Heart right ventricle (tissue), 16 donors: ENCODE measurements around the gene BLTP3B. TPM values are rescaled to one million over a fixed set of nuclear protein-coding genes. Genes with fewer than 3 reads are reported as not detected.

Experiments used
- ATAC-seq, 8 donors: fragments of 200-7000 bp; cut with Tn5 transposase; one replicate each; pipeline ENCODE4 v1.9.1; 2020; ENCODE audit warnings: mild to moderate bottlenecking in 8 of 8, moderate library complexity in 8 of 8, moderate number of reproducible peaks in 1 of 8
- DNase-seq, 2 donors: peaks; one replicate each; pipeline ENCODE4 v3.0.0-alpha.2; 2020
- H3K27ac ChIP-seq, 10 donors: fragments of 200-600 bp; sonication (generic) in 2 of 10; one replicate each; pipeline versions ENCODE4 v1.5.0 to v1.8.0; 2020 to 2022; ENCODE audit warnings: mild to moderate bottlenecking in 3 of 10
- H3K27me3 ChIP-seq, 7 donors: fragments of 200-600 bp; one replicate each; pipeline ENCODE4 v1.8.0; 2021 to 2022; ENCODE audit warnings: mild to moderate bottlenecking in 2 of 7
- H3K36me3 ChIP-seq, 9 donors: fragments of 200-600 bp; sonication (generic) in 1 of 9; one replicate each; pipeline versions ENCODE4 v1.5.0 to v1.8.0; 2020 to 2022; ENCODE audit warnings: mild to moderate bottlenecking in 2 of 9
- H3K4me1 ChIP-seq, 9 donors: fragments of 200-600 bp; sonication (generic) in 1 of 9; one replicate each; pipeline versions ENCODE4 v1.5.0 to v1.8.0; 2020 to 2022; ENCODE audit warnings: mild to moderate bottlenecking in 4 of 9
- H3K4me3 ChIP-seq, 10 donors: fragments of 200-600 bp; sonication (generic) in 2 of 10; one replicate each; pipeline versions ENCODE4 v1.5.0 to v1.8.0; 2020 to 2022; ENCODE audit warnings: mild to moderate bottlenecking in 7 of 10, moderate library complexity in 2 of 10
- H3K9me3 ChIP-seq, 11 donors: fragments of 200-600 bp in 10 of 11; sonication (generic) in 2 of 11; one replicate each; pipeline versions ENCODE4 v1.5.0 to v1.8.0; 2013 to 2022; ENCODE audit warnings: mild to moderate bottlenecking in 2 of 11, control low read depth in 1 of 11, moderate library complexity in 1 of 11
- CTCF ChIP-seq, 9 donors: fragments of 200-600 bp; sonication (generic) in 2 of 9; IDR thresholded peaks; one replicate each; pipeline versions ENCODE4 v1.5.0 to v1.8.0; 2021 to 2022; ENCODE audit warnings: antibody characterized with exemption in 9 of 9, mild to moderate bottlenecking in 5 of 9, moderate library complexity in 1 of 9
- WGBS, 2 donors: extraction: QIAGEN DNeasy Blood & Tissue Kit; methylation state at CpG; one replicate each; pipeline ENCODE4 v1.1.7; 2013; ENCODE audit warnings: inconsistent platforms in 1 of 2; 5-methylcytosine and 5-hydroxymethylcytosine counted together
- intact Hi-C, 10 donors: fragments of 100-400 bp; cut with DNase I; formaldehyde crosslinking; loops; one replicate each; pipeline versions ENCODE4 v1.11.1 to v1.14.2; 2022
- polyA plus RNA-seq, 2 donors: library from polyadenylated mRNA; stranded (reverse); fragments of 200-250 nt; gene quantifications; one replicate each; pipeline ENCODE4 v1.2.3, GENCODE V29; 2013
- total RNA-seq, 10 donors: library from RNA; stranded (reverse); fragmentation: NEBNext Ultra II Directional in 3 of 10; extraction: Animal tissue kit (Norgen Biotek cat#: 25700) in 3 of 10; gene quantifications; one replicate each; pipeline versions ENCODE4 v1.2.1 to v1.2.4, GENCODE V29; 2021 to 2023
- donor health status: Arrhythmogenic right ventricular cardiomyopathy.
- donor health status: ischemic (EF 13 %, LVEDD 7.1; RV severe dilation, severe dysfunction).
- donor health status: healthy with polysubstance abuse.
- donor health status: DM: no; HTN: yes; CAD: no.
- donor health status: DM: no; HTN: no; CAD: no.
- donor health status: ischemic (EF 25% LVEDD 6.9; RV normal size, moderate dysfunction).
- donor health status: ischemic (EF 25% LVEDD 5.7; RV mildly dilated, moderate dysfunction).
- donor health status: healthy.
- donor health status: DM: yes; HTN: yes; CAD: no.
- donor health status: Ischemic cardiomyopathy.
- donor health status: ischemic (EF 35%, LVEDD 5.7; RV mildly dilated, moderate dysfunction).
- donor health status: nonischemic (EF 11% LVEDD 7.7; RV severe dilation, severe dysfunction).
- donor health status: DM: yes; HTN: yes; CAD: no.
- donor health status: PGD.
- donor health status: ischemic (EF 29% LVEDD 5.4; RV normal size, mild dysfunction).
- donor health status: nonischemic (EF 23%, LVEDD 6.1; RV moderate dilation, normal function).

BLTP3B gene
- total and polyA plus RNA-seq, 12 donors = 6.0 to 18.0 (median 14.5) TPM

- TF ChIP-seq CTCF (IDR thresholded peaks at IDR 0.05) = no peak
- Histone ChIP-seq H3K4me3 (no peak overlapping the region), H3K27ac (no peak overlapping the region), H3K27me3 (no peaks in the 10 kb centered on the region), H3K4me1 (peaks cover 0 to 12% (median 9%) of the 10 kb centered on the region in 9 donors), H3K9me3 (no peaks in the 10 kb centered on the region), H3K36me3 (no peaks in the 10 kb centered on the region)
- WGBS, 2 donors = 92 to 94% methylated on average over 3 of the region's 3 CpGs
- intact Hi-C loops = no loop called here
- DNase-seq (no peak), ATAC-seq (no peak)
Measured at GRCh38 chr12:100165356-100165755, 22.7 kb upstream of the BLTP3B start.

DNA sequence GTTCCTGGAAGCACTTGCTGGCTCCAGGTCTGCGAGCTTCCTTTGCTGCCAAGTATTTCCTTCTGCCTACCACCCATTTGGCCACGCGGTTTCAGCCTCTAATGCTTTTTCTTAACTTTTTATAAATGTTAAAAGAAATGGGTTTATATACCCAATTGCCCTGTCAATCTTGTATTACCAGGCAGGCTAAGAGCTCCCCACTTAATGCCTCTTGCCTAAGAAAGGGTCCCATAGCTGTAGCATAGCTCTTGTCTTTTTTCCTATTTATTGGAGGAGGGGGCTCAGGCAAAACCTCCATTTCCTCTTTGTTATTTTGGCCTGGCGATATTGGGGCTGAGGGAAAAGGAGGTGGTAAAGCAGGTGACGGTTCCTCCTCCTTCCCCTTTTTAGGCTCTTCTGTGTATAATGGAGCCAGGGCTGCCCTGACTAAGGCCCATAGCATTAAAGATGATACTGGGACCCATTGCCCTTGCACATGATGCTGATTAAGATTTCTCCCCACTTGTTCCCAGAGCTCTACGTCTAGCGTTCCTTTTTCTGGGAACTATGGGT, 21.6 kb upstream of the BLTP3B start:
- no peaks in the 10 kb centered on the region for H3K27me3 ChIP-seq
- WGBS, 2 donors = 50 to 53% methylated on average over 7 of the region's 7 CpGs
- no peaks in the 10 kb centered on the region for H3K36me3 ChIP-seq
- ATAC-seq = no peak
- no peak for TF ChIP-seq CTCF (IDR thresholded peaks at IDR 0.05)
- peak overlapping the region in 6 of 10 donors; percentile 30 to 43 (median 37) for H3K4me3 ChIP-seq
- H3K9me3 ChIP-seq = no peaks in the 10 kb centered on the region
- intact Hi-C loops = loop anchor here in 4 of 10 donors (5.0 kb wide), 2 partner anchors 33 to 38 kb away; partner anchors contain the start of gene ACTR6 (in 3 of the 4)
- H3K4me1 ChIP-seq = peaks cover 0 to 12% (median 9%) of the 10 kb centered on the region in 9 donors
- H3K27ac ChIP-seq = no peak overlapping the region
- DNase-seq = no peak

DNA sequence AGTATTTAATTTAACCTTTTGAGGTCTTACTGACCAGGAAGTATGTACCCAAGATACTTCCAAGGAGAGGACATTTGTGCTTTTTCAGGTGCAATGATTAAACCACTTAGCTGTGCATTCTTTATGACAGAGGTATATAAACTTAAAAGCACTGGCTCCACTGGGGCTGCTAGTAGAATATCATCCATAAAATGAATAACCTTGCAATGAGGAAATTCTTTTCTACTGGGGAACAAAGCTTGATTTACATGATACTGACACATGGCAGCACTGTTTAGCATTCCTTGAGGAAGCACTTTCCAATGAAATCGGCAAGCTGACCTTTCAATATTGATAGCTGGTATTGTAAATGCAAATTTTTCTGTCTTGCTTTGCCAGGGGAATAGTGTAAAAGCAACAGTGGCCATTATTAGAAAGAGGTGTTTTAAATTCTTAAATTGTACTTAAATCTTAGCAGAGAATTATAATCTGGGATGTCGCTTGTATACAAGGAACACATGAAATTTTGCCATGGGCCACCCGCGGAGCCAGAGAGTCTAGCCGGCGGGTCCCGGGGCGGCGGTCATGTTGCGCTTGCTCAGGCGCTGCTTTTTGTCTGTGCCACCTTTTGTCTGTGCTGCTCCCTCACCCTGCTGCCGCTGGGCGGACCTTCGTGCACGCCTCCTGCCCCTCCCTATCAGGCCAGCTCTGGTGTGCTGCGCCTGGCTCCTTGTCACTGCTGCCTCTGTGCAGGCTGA, 20.9 kb upstream of the BLTP3B start:
- Histone ChIP-seq H3K27ac (peak overlapping the region in 1 of 10 donors; percentile 2), H3K4me3 (peak overlapping the region in 7 of 10 donors; percentile 17 to 43 (median 36))
- intact Hi-C loops = loop anchor here in 4 of 10 donors (5.0 kb wide), 2 partner anchors 34 to 39 kb away; partner anchors contain the start of gene ACTR6 (in 3 of the 4)

More for the DNA sequence above, 20.9 kb upstream of the BLTP3B start:
- ATAC-seq (peak; percentile 96 to 100 (median 99)), DNase-seq (peak; percentile 75 to 82)
- Histone ChIP-seq H3K9me3 (no peaks in the 10 kb centered on the region), H3K36me3 (no peaks in the 10 kb centered on the region), H3K4me1 (peaks cover 0 to 12% (median 9%) of the 10 kb centered on the region in 9 donors), H3K27me3 (no peaks in the 10 kb centered on the region)
- TF ChIP-seq CTCF (IDR thresholded peaks at IDR 0.05) = peak in 5 of 9 donors; percentile 12 to 37 (median 30)
- WGBS, 2 donors = 5 to 7% methylated on average over 16 of the region's 16 CpGs
